Activated CD4-positive, alpha-beta T cell treated with anti-CD3 and anti-CD28 coated beads, Interleukin-2, amount 50 U/mL, for 16 hours (primary cell): Measurements from ENCODE around the gene PERCC1.
A peak's percentile ranks its signal among the peaks of the same experiment; 100 is the strongest.
"Not testable (repeated sequence)": the region's sequence is repeated elsewhere in the genome, so short reads cannot be mapped to it uniquely, and the experiment has no call there.

ENCODE experiments used
- DNase-seq: peaks from one replicate; pipeline ENCODE4 v3.0.0-alpha.2; 2020

The PERCC1 gene

GRCh38 chr16:1451702-1452392, 21.0 kb downstream of the PERCC1 start:
- DNase-seq, result no peak

DNA sequence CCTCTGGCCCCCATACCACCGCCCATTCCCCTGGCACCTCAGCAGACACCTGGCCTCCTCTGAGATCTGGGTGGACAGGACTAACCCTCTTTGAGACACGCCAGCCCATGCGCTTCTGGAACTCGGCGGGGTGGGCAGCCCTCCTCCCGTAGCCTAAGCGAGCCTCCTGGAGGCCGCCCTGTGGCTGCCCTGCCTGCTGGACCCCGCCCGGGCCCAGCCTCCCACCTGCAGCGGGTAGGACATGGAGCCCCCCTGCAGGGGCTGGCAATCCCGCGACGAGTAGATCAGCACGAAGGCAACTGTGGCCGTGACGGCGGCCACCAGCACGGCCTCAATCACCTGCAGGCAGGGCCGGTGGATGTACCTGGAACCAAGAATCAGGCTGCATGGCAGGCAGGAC, 21.7 kb downstream of the PERCC1 start:
- DNase-seq, result no peak

- no peak for DNase-seq
These were observed 22.4 kb downstream of the PERCC1 start for GRCh38 chr16:1453316-1453715.

DNA sequence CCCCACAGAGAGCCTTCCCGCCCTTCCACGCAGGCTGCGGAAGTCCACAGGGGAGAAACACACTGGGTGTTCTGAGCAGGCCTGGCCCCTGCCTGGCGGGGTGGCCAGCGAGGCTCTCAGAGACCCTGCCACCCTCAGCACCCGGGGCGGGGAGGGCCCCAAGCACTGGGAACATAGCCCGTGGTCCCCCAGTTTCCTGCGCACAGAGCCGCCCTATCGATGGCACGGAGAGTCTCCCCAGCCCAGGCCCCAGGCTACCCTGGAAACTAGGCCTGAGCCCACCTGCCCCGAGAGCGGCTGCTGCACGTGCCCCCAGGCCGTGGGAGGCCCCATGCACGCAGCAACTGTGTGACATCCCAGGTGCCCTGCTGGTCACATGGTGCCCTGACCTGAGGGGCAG, 23.7 kb downstream of the PERCC1 start:
- DNase-seq, result no peak

- DNase-seq, result no peak
These were observed 24.6 kb downstream of the PERCC1 start for GRCh38 chr16:1455190-1456171.

- DNase-seq, result no peak
These were observed 26.1 kb downstream of the PERCC1 start for GRCh38 chr16:1456951-1457350.

GRCh38 chr16:1457489-1458245, 26.8 kb downstream of the PERCC1 start:
- no peak for DNase-seq

GRCh38 chr16:1458336-1458976, 27.6 kb downstream of the PERCC1 start:
- DNase-seq, result peak; percentile 26

- DNase-seq, result no peak
These were observed 28.1 kb downstream of the PERCC1 start for GRCh38 chr16:1458977-1459341.

- no peak for DNase-seq
These were observed 29.1 kb downstream of the PERCC1 start for GRCh38 chr16:1459967-1460366.

DNA sequence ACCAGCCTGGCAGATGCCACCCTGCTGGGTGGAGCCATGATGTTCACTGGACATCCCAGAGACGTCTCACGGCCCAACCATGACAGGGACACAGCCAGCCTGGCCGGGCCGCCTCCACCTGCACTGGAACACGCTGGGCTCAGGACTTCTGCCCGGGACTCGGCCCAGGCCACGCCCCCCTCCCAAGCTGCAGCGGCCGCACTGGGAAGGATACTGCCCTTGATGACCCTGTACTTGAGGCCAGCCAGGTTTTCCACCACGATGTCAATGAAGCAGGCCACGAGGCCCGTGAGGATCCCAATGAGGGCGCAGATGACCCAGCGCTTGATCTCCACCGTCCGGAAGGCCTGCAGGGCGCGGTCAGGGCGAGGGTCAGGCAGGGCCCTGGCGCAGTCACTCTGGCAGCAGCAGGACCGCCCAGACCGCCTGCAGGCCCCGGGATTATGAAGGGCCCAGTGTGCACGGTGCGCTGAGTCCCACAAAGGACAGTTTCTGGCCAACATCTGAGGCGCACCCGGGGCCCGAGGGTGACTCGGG, 29.8 kb downstream of the PERCC1 start:
- DNase-seq, result no peak

GRCh38 chr16:1461146-1461545, 30.3 kb downstream of the PERCC1 start:
- DNase-seq, result no peak

DNA sequence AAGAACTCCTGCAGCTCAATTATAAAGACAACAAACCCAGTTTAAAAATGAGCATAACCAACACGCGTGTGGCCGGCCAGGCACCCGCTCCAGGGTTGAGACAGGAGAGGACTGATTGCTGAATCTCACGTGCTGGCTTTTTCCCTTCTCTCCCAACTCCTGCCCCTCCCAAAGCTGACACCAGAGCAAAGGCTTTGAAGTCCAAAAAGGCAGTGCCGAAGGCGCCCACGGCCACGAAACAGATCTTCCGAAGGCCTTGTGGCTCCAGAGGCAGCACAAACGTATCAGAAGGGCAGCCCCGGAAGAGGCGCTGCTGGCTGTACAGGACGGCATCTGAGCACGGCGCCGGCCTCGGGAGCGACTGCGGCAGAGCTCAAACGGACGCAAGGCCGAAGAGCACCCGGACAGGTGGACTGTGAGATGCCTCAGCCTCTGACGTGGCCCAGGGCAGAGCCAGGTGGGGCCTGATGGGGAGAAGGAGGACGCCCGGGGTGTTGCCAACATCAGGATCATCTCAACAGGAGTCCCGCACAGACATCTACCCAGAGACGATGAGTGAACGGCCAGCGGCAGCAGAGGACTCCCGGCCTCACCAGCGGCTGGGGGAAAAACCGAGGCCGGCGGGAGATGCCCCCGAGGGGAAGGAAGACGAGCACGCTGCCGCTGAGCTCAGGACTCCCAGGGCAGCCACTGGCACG, 33.5 kb downstream of the PERCC1 start:
- DNase-seq, result no peak

- DNase-seq, result no peak
These were observed 34.2 kb downstream of the PERCC1 start for GRCh38 chr16:1464894-1465566.

DNA sequence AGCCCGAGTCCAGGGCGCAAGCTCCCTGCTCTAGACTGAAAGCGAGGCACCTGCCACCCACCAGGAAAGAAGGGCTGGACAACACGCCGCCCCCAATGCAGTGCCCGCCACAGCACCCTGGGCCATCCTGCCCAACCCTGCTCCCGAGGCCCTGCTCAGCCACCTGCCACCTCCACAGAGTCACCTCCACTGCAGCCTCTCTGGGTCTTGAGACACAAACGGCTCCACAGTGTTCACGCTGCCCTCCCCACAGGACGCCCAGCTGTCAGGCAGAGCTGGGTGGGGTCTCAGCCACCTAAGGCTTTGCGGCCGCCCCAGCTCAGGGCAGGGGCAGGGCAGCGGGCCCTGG, 34.7 kb downstream of the PERCC1 start:
- DNase-seq, result no peak

GRCh38 chr16:1466054-1466453, 35.2 kb downstream of the PERCC1 start:
- no peak for DNase-seq

DNA sequence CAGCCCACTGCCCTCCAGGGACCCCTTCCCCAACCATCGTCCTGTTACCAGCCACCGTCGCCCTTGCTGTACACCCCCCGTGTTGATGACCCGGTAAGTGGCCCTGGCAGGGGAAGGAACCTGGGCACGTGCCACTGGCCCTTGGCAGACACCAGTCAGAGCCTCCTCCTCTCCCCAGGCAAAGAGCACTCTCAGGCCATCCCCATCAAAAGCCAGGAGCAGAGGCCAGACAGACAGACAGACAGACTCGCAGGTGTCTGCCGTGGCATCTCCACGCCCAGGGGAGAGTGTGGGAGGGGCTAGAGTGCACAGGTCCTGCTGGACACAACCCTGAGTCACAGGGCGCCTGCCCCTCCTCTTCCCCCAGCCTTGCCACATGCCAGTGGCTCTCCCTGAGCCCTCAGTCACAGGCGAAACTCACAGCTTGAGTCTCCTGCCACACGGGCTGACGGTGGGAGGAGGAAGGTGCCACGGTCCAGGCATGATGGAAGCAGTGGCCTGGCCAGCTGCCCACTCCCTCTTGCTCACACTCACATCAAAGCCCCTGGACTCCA, 36.2 kb downstream of the PERCC1 start:
- DNase-seq, result no peak

- DNase-seq, result no peak
These were observed 37.5 kb downstream of the PERCC1 start for GRCh38 chr16:1468426-1468810.

DNA sequence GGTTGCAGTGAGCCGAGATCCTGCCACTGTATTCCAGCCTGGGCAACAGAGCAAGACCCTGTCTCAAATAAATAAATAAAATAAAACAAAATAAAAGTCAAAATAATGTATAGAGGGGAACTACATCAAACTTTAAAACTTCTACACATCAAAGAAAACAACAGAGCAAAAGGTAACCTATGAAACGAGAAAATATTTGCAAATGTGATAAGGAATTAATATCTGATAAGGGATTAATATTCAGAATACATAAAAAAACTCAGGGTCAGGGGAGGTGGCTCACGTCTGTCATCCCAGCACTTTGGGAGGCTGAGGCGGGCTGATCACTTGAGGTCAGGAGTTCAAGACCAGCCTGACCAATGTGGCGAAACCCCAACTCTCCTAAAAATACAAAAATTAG, 38.3 kb downstream of the PERCC1 start:
- DNase-seq, result not testable (repeated sequence)

GRCh38 chr16:1469693-1470201, 38.9 kb downstream of the PERCC1 start:
- DNase-seq, result no peak
